Amniotic stem cell (primary cell): Measurements from ENCODE around the gene SCAMP1.

Experiments used
- DNase-seq: peaks from one replicate; lab custom pipeline; 2025; lab: John Stamatoyannopoulos, UW

Gene SCAMP1

DNA sequence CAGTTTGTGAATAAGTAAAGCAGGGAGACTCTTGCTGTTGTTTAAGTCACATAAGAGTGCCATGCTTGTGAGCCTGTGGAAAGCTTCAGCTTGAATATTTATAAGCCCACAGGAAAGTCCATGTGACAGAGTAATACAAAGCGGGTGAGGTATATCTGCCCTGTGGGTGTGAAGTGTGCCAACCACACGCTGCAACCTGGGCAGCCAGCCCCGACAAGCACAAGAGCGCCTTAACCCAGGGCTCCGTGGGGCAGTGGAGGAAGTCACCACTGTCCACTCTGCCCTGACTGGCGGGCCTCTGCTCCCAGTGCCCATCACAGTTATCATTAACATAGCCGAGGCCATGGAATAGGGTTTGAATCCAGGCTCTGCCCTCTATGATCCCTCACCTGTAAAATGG, 132.2 kb downstream of the SCAMP1 start:
- no peak for DNase-seq

- no peak for DNase-seq
Measured at GRCh38 chr5:78495800-78496199, 135.4 kb downstream of the SCAMP1 start.

DNA sequence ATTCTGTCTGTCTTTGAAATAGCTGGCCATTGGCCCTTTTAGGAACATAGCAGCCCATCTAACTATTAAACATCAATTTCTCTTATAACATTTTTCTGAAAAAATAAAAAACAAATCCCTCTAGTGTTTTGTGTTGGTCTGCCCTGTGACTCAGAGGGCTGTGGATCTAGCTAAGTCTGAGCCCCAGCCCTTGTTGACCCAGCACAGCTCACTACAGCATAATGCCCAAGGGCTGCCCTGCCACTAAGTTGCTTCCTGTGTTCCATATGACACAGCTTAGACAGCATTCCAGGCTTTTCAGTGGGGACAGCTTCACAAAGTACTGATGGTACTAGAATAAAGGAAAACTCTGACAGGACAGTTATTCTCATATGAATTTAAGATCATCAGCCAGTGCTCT, 136.0 kb downstream of the SCAMP1 start:
- no peak for DNase-seq

GRCh38 chr5:78497573-78498533, 137.4 kb downstream of the SCAMP1 start:
- DNase-seq = no peak

DNA sequence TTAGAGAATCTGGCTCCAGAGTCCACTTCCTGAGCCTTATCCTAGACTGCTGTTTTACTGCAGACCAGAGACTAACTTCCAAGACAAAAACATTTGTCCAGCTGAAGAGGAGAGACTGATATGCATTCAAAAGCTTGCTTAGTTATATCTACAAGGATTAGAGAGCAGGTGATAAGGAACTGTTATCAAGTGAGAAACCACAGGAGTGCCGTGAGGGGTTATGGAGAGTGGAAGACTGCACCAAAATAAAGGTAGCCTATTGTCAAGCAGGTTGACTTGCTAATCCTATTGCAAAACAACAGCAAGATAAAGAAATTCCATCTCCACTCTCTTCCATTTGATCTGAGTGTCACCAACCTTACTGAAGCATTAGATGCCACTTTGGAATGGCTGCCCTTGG, 139.1 kb downstream of the SCAMP1 start:
- DNase-seq = no peak

DNA sequence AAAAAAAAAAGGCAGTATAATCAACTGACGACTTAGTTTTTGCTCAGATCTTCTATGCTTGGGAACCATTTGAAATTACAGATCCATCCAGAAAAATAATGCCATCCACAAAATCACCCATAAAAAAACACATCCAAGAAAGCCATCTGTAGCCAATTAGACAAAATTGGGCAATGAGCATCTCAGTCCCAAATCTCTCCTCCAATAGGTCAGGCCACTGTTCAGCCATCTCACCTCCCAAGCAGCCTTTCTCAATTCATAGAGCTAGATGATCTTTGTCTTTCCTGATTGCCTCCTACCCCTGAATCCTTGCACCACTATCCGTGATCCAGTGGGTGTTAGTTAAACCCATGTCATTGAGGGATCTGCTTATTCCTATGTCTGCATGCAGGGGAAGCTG, 139.6 kb downstream of the SCAMP1 start:
- DNase-seq = no peak

DNA sequence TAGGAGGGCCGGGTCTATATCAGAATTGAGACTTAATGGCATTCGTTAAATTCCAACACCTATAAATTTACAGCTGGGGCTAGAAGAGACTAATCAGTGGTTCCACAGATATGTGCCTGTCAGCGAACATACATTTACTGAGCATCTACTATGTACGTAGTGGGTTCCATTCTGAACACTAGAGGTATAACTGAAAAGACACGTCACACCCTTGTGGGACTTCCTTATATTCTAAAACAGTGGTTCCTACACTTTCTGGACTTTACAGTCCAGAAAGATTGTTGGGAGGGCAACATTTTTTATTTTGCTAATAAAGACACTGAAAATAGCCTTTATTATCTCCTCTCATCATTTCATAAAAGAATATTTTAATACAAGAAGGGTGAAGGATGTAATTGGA, 140.5 kb downstream of the SCAMP1 start:
- no peak for DNase-seq

GRCh38 chr5:78501411-78502352, 141.3 kb downstream of the SCAMP1 start:
- no peak for DNase-seq

DNA sequence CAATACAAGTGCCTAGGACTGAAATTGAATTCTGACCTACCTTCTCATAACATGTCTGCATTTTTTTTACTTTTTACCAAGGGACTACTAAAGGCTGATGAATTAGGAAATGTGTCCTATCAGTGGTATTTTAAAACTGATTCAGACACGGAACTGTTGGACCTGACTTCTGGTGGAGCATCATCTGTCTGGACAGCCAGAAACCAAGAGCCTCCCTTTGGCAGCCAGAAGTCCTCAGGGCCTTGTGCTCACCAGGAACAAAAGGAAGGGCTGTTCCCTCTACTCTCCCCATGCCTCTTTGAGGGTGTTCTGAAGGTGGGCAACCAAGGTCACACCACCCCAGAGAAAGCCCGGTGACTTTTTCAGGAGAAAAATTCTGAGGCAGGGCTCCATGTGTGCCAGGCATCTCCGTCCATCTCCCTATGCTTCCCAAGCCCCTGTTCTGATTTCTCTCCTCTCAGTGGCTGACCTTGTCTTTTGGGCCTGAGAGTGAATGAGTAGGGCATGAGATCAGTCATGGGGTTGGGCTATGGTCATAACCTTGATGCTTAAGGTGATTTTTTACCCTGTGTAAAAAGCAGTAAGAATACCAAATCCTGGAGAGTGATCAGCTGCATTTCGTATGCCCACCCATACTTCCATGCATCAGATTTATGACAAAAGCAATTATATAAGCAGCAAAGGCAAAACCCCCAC, 143.7 kb downstream of the SCAMP1 start:
- DNase-seq = no peak

- DNase-seq = peak; percentile 97
Measured at GRCh38 chr5:78504704-78505677, 144.6 kb downstream of the SCAMP1 start.

DNA sequence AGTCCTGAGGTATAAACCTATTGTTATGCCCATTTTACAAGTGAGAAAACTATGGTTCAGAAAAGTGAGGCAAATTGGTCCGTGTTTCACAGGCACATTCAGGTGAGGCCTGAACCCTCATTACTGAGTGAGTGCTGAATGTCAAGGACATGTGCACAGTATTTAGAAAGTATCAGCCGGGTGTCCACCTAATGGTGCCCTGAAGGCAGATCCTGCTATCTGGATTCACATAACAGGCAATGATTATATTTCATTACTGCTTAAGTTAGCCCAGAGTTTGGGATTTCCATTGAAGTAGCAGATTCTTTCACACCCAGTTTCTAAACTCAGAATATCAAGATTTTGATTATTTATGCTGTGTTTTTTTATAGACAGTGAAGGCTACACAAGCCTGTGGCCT, 145.4 kb downstream of the SCAMP1 start:
- no peak for DNase-seq

GRCh38 chr5:78506261-78507024, 146.0 kb downstream of the SCAMP1 start:
- no peak for DNase-seq

GRCh38 chr5:78507531-78507930, 147.1 kb downstream of the SCAMP1 start:
- DNase-seq = no peak

GRCh38 chr5:78508186-78508765, 147.9 kb downstream of the SCAMP1 start:
- DNase-seq = no peak

GRCh38 chr5:78509145-78509865, 148.9 kb downstream of the SCAMP1 start:
- DNase-seq = no peak

DNA sequence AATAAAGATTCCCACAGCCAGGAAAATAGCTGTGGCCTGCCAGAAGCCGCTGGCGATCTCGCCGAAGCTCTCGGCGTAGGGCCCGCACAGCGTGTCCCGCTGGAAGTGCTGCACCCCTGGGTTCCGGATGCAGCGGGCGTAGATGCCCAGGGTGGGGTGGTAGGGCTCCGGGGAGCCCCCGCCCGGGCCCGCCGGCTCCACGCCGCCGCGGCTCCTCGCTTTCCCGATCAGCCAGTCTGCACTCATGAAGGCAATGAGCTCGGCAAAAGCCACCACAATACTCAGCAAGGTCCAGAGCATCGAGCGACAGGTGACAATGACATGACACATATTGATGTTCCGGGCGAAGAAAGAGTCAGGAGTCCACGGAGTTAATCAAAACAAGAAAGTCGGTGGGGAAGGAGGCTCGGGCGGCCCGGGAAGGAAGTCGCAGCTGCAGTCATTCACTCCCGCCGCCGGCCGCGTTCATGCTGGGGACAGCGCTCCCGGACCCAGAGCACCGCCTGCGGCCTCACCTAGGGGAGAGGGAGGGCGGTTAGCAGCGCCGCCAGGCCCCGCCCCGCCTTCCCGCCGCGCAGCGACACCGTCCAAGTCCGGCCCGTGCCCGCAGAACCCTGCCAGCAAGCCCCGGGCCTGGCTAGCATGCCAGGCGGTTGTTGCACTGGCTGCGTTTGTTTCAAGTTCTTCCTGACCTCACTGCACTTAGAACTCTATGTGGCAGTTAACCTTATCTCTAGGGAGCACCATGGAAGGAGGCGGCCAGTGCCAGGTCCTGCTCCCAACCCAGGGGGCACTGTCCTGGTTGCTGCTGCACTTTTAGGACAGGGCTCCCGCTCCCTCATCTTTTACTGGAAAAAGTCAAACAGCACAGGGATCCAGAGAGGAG, 149.7 kb downstream of the SCAMP1 start:
- DNase-seq = no peak

GRCh38 chr5:78511121-78511906, 150.9 kb downstream of the SCAMP1 start:
- no peak for DNase-seq
